Measurements from ENCODE around the gene TYR.
"Not testable (repeated sequence)": the region's sequence is repeated elsewhere in the genome, so short reads cannot be mapped to it uniquely, and the experiment has no call there.

TYR gene

GRCh38 chr11:89272540-89273088 is 94.9 kb downstream of the TYR start:
- not testable (repeated sequence) for DNase-seq (ENCODE audit: low read depth in 3 of 3)

- not testable (repeated sequence) for DNase-seq (ENCODE audit: low read depth in 3 of 3)
Measured at GRCh38 chr11:89273220-89273619, 95.5 kb downstream of the TYR start.

- DNase-seq (ENCODE audit: low read depth in 3 of 3), result no peak
Measured at GRCh38 chr11:89275966-89276365, 98.3 kb downstream of the TYR start.

- DNase-seq (ENCODE audit: low read depth in 3 of 3), result no peak
Measured at GRCh38 chr11:89279176-89279575, 101.5 kb downstream of the TYR start.

- not testable (repeated sequence) for DNase-seq (ENCODE audit: low read depth in 3 of 3)
Measured at GRCh38 chr11:89281032-89281677, 103.5 kb downstream of the TYR start.

GRCh38 chr11:89286601-89287000 is 108.9 kb downstream of the TYR start:
- DNase-seq (ENCODE audit: low read depth in 3 of 3), result not testable (repeated sequence)

GRCh38 chr11:89288004-89288403 is 110.3 kb downstream of the TYR start:
- DNase-seq (ENCODE audit: low read depth in 3 of 3), result not testable (repeated sequence)

- DNase-seq (ENCODE audit: low read depth in 3 of 3), result no peak
Measured at GRCh38 chr11:89293965-89294679, 116.4 kb downstream of the TYR start.

GRCh38 chr11:89295023-89295422 is 117.3 kb downstream of the TYR start:
- DNase-seq (ENCODE audit: low read depth in 3 of 3), result not testable (repeated sequence)

GRCh38 chr11:89303029-89303428 is 125.4 kb downstream of the TYR start:
- DNase-seq (ENCODE audit: low read depth in 3 of 3), result not testable (repeated sequence)

GRCh38 chr11:89308272-89308671 is 130.6 kb downstream of the TYR start:
- not testable (repeated sequence) for DNase-seq (ENCODE audit: low read depth in 3 of 3)

- DNase-seq (ENCODE audit: low read depth in 3 of 3), result not testable (repeated sequence)
Measured at GRCh38 chr11:89309321-89309985, 131.8 kb downstream of the TYR start.

GRCh38 chr11:89310607-89311006 is 132.9 kb downstream of the TYR start:
- not testable (repeated sequence) for DNase-seq (ENCODE audit: low read depth in 3 of 3)

GRCh38 chr11:89321401-89321800 is 143.7 kb downstream of the TYR start:
- no peak for DNase-seq (ENCODE audit: low read depth in 3 of 3)

GRCh38 chr11:89327885-89328284 is 150.2 kb downstream of the TYR start:
- DNase-seq (ENCODE audit: low read depth in 3 of 3), result no peak

- DNase-seq (ENCODE audit: low read depth in 3 of 3), result not testable (repeated sequence)
Measured at GRCh38 chr11:89331940-89332339, 154.3 kb downstream of the TYR start.

GRCh38 chr11:89333704-89334103 is 156.0 kb downstream of the TYR start:
- DNase-seq (ENCODE audit: low read depth in 3 of 3), result not testable (repeated sequence)

- DNase-seq (ENCODE audit: low read depth in 3 of 3), result not testable (repeated sequence)
Measured at GRCh38 chr11:89337100-89337650, 159.5 kb downstream of the TYR start.

GRCh38 chr11:89338073-89338472 is 160.4 kb downstream of the TYR start:
- DNase-seq (ENCODE audit: low read depth in 3 of 3), result not testable (repeated sequence)

- DNase-seq (ENCODE audit: low read depth in 3 of 3), result not testable (repeated sequence)
Measured at GRCh38 chr11:89340450-89340849, 162.8 kb downstream of the TYR start.

- DNase-seq (ENCODE audit: low read depth in 3 of 3), result not testable (repeated sequence)
Measured at GRCh38 chr11:89342880-89343572, 165.4 kb downstream of the TYR start.

All from stimulated activated CD4-positive, alpha-beta T cell treated with anti-CD3 and anti-CD28 coated beads, TNF-alpha, amount 100 ng/mL, for 48 hours (primary cell).